Fibroblast of villous mesenchyme (primary cell): ENCODE measurements around the gene RCOR3. TPM values are rescaled to one million over a fixed set of nuclear protein-coding genes. Genes with fewer than 3 reads are reported as not detected.

Experiments
- DNase-seq: peaks from one replicate; pipeline ENCODE4 v3.0.0-alpha.2; 2010; ENCODE audit warnings: low read depth
- H3K4me3 ChIP-seq: 2 replicates; pipeline ENCODE4 v1.5.1; 2011; ENCODE audit warnings: low read depth, mild to moderate bottlenecking, low read length
- CTCF ChIP-seq: IDR thresholded peaks from 2 replicates; pipeline ENCODE4 v1.5.1; 2012; ENCODE audit warnings: low read depth, mild to moderate bottlenecking, low read length; ENCODE audit not compliant: insufficient read depth
- total RNA-seq: library from RNA; depleted of rRNA; stranded (reverse); fragments of >200 nt; gene quantifications from 2 replicates; pipeline ENCODE4 v1.2.3, GENCODE V29; 2012

RCOR3 gene
- total RNA-seq, 1 donor = 32.0 TPM

- no peak for TF ChIP-seq CTCF
- H3K4me3 ChIP-seq = no peak overlapping the region
- DNase-seq = no peak
Observed at GRCh38 chr1:211336161-211336560, 77.0 kb downstream of the RCOR3 start.

- TF ChIP-seq CTCF = no peak
- DNase-seq = no peak
- H3K4me3 ChIP-seq = no peak overlapping the region
Observed at GRCh38 chr1:211336775-211337174, 77.6 kb downstream of the RCOR3 start.

GRCh38 chr1:211337430-211338223 is 78.5 kb downstream of the RCOR3 start:
- no peak for DNase-seq
- H3K4me3 ChIP-seq = no peak overlapping the region
- TF ChIP-seq CTCF = no peak

GRCh38 chr1:211338224-211338620 is 79.1 kb downstream of the RCOR3 start:
- TF ChIP-seq CTCF = no peak
- H3K4me3 ChIP-seq = no peak overlapping the region
- no peak for DNase-seq

- no peak for DNase-seq
- no peak overlapping the region for H3K4me3 ChIP-seq
- no peak for TF ChIP-seq CTCF
Observed at GRCh38 chr1:211339631-211340041, 80.5 kb downstream of the RCOR3 start.

- no peak overlapping the region for H3K4me3 ChIP-seq
- no peak for DNase-seq
Observed at GRCh38 chr1:211340622-211341507, 81.7 kb downstream of the RCOR3 start.

More at GRCh38 chr1:211340622-211341507, 81.7 kb downstream of the RCOR3 start:
- TF ChIP-seq CTCF = no peak
